K562 (cell line): Measurements from ENCODE around the gene LUC7L. TPM values are rescaled to one million over a fixed set of nuclear protein-coding genes. Genes with fewer than 3 reads are reported as not detected.

Experiments used
- ATAC-seq: fragments of 200-7000 bp; cut with Tn5 transposase; 3 replicates; pipeline ENCODE4 v1.9.1; 2020; ENCODE audit warnings: moderate library complexity
- BruUV-seq: library from RNA; stranded (reverse); fragments of 400-500 nt; replicated peaks from 2 replicates; lab custom pipeline; 2021; lab: Mats Ljungman, UMichigan
- CTCF ChIA-PET: fragments of 300-600 bp; formaldehyde crosslinking; extraction: SDS; loops from one replicate; lab custom pipeline; 2021; ENCODE audit warnings: low intra/inter-chr PET ratio; lab: Yijun Ruan, JAX
- POLR2A ChIA-PET: fragments of 300-600, 350-650 bp; sonication (Branson Sonifier 250); formaldehyde crosslinking; extraction: SDS; loops from one replicate; lab custom pipeline; 2021; ENCODE audit warnings: antibody characterized with exemption, inconsistent platforms; lab: Yijun Ruan, JAX
- DNase-seq, 4 experiments: peaks; one replicate each; pipeline versions ENCODE4 v3.0.0 to v3.0.0-alpha.2; 2011 to 2018; ENCODE audit warnings: low spot score in 3 of 4, mixed read lengths in 3 of 4; ENCODE audit errors: extremely low read depth in 1 of 4
- FAIRE-seq: peaks from 2 replicates; lab custom pipeline; 2011; peaks lifted over from hg19 to GRCh38; lab: Jason Lieb, UNC
- H2AFZ ChIP-seq: 2 replicates; pipeline ENCODE4 v1.6.0; 2011; ENCODE audit warnings: low read depth, low read length, control low read depth, inconsistent platforms
- H3K27ac ChIP-seq: fragments of 200-600 bp; 3 replicates; pipeline ENCODE4 v1.8.0; 2011; ENCODE audit warnings: low read depth, mild to moderate bottlenecking, control low read depth, inconsistent platforms, low read length, moderate library complexity, mixed read lengths; ENCODE audit errors: extremely low read depth
- H3K27me3 ChIP-seq, 2 experiments: fragments of 300-600 bp in 1 of 2; 2 replicates in 1 of 2; 3 replicates in 1 of 2; pipeline versions ENCODE4 v1.6.0 to v1.8.0; 2011; ENCODE audit warnings: inconsistent platforms in 2 of 2, low read length in 2 of 2, mild to moderate bottlenecking in 1 of 2, mixed read lengths in 1 of 2, moderate library complexity in 1 of 2; ENCODE audit not compliant: control insufficient read depth in 2 of 2, insufficient read depth in 2 of 2
- H3K36me3 ChIP-seq: fragments of 300-600 bp; 3 replicates; pipeline ENCODE4 v1.8.0; 2011; ENCODE audit warnings: mild to moderate bottlenecking, low read length, inconsistent platforms; ENCODE audit not compliant: control insufficient read depth, insufficient read depth
- H3K4me1 ChIP-seq, 2 experiments: fragments of 200-600 bp in 1 of 2; replicated peaks in 1 of 2; 2 replicates in 1 of 2; 3 replicates in 1 of 2; pipeline versions ENCODE4 v1.5.1 to v1.8.0; 2011; ENCODE audit warnings: inconsistent platforms in 2 of 2, low read length in 2 of 2, mild to moderate bottlenecking in 1 of 2, mixed read lengths in 1 of 2, moderate library complexity in 1 of 2; ENCODE audit not compliant: control insufficient read depth in 2 of 2, insufficient read depth in 2 of 2
- H3K4me2 ChIP-seq: 2 replicates; pipeline ENCODE4 v1.6.1; 2011; ENCODE audit warnings: low read length, control low read depth, inconsistent platforms, mixed read lengths; ENCODE audit not compliant: insufficient read depth
- H3K4me3 ChIP-seq: fragments of 200-600 bp; sonication (generic), shearing (Covaris generic); 2 replicates; pipeline ENCODE4 v1.5.1; 2016; ENCODE audit warnings: control low read depth, inconsistent platforms
- H3K79me2 ChIP-seq: fragments of 200-600 bp; 3 replicates; pipeline ENCODE4 v1.8.0; 2011; ENCODE audit warnings: low read length, inconsistent platforms; ENCODE audit not compliant: control insufficient read depth, insufficient read depth
- H3K9ac ChIP-seq, 2 experiments: 2 replicates each; pipeline versions ENCODE4 v1.6.0 to v1.6.1; 2011; ENCODE audit warnings: low read depth in 2 of 2, low read length in 2 of 2, control low read depth in 1 of 2, inconsistent platforms in 1 of 2, mild to moderate bottlenecking in 1 of 2, mixed read lengths in 1 of 2; ENCODE audit not compliant: insufficient read depth in 1 of 2
- H3K9me1 ChIP-seq: one replicate; pipeline ENCODE4 v1.6.0; 2011; ENCODE audit warnings: inconsistent platforms, mild to moderate bottlenecking, low read length, moderate library complexity; ENCODE audit not compliant: control insufficient read depth, insufficient read depth
- H3K9me3 ChIP-seq: replicated peaks from 2 replicates; pipeline ENCODE4 v1.5.1; 2011; ENCODE audit warnings: low read depth, low read length, inconsistent platforms; ENCODE audit not compliant: control insufficient read depth, insufficient read depth
- H4K20me1 ChIP-seq: replicated peaks from 2 replicates; pipeline ENCODE4 v1.6.1; 2011; ENCODE audit warnings: low read length, inconsistent platforms, mixed read lengths; ENCODE audit not compliant: control insufficient read depth, insufficient read depth
- ADNP ChIP-seq: fragments of 200-800 bp; sonication (Bioruptor generic); IDR thresholded peaks from 2 replicates; pipeline ENCODE4 v1.6.1; 2016; ENCODE audit warnings: missing genetic modification characterization, missing compliant biosample characterization
- BCOR ChIP-seq: fragments of 450-650 bp; IDR thresholded peaks from 2 replicates; pipeline ENCODE4 v1.6.1; 2016
- CBX1 ChIP-seq: sonication (generic); IDR thresholded peaks from 2 replicates; pipeline ENCODE4 v1.6.1; 2016; ENCODE audit warnings: antibody characterized with exemption, low read depth, mild to moderate bottlenecking
- FOS ChIP-seq: IDR thresholded peaks from 3 replicates; pipeline ENCODE4 v1.6.1; 2011; ENCODE audit not compliant: insufficient read length; ENCODE audit errors: extremely low read depth
- HDAC3 ChIP-seq: fragments of 450-650 bp; IDR thresholded peaks from 2 replicates; pipeline ENCODE4 v1.6.1; 2018; ENCODE audit warnings: borderline replicate concordance, mild to moderate bottlenecking, moderate library complexity; ENCODE audit not compliant: partially characterized antibody
- KDM1A ChIP-seq, 2 experiments: fragments of 450-650 bp; IDR thresholded peaks; 2 replicates each; pipeline ENCODE4 v1.6.1; 2016; ENCODE audit warnings: mild to moderate bottlenecking in 2 of 2
- NCOR1 ChIP-seq: fragments of 450-650 bp; IDR thresholded peaks from 2 replicates; pipeline ENCODE4 v1.6.1; 2016; ENCODE audit warnings: mild to moderate bottlenecking, moderate library complexity
- ZNF146 ChIP-seq: IDR thresholded peaks from one replicate; pipeline ENCODE4 v1.6.1; 2018; ENCODE audit warnings: missing compliant biosample characterization; ENCODE audit not compliant: unreplicated experiment
- WGBS: fragments of 100-300 bp; shearing (Covaris generic); methylation state at CpG from one replicate; pipeline ENCODE4 v1.1.6; 2016; ENCODE audit warnings: low coverage, mixed read lengths; ENCODE audit not compliant: insufficient coverage; ENCODE audit errors: missing lambda C conversion rate; 5-methylcytosine and 5-hydroxymethylcytosine counted together
- in situ Hi-C: fragments of 300-500 bp; cut with MboI; formaldehyde crosslinking; loops from 4 replicates; pipeline ENCODE4 v1.15.0; 2018; ENCODE audit warnings: inconsistent platforms, mixed read lengths
- intact Hi-C: fragments of 100-400 bp; cut with micrococcal nuclease; formaldehyde crosslinking; loops from 2 replicates; pipeline ENCODE4 v1.14.2; 2022
- polyA plus RNA-seq, 8 experiments: library from polyadenylated mRNA; depleted of rRNA in 4 of 8; stranded (reverse) in 5 of 8; unstranded in 3 of 8; fragments of >200 nt; fragmentation: Nextera tagmentation in 2 of 8; fragmentation: Illumina TruSeq in 1 of 8; extraction: Ambion mirVana in 2 of 8; extraction: Trizol in 1 of 8; gene quantifications; 2 replicates each; pipeline versions ENCODE4 v1.2.1 to v1.2.3, GENCODE V29; 2011 to 2014; ENCODE audit warnings: inconsistent platforms in 1 of 8, missing spikeins in 1 of 8
- total RNA-seq, 7 experiments: library from RNA; depleted of rRNA in 6 of 7; stranded (reverse); fragments of >200 nt in 6 of 7; fragmentation: Illumina TruSeq in 2 of 7; extraction: Trizol in 2 of 7; gene quantifications; 2 replicates each; pipeline versions ENCODE4 v1.2.1 to v1.2.3, GENCODE V29; 2011 to 2021; ENCODE audit warnings: low replicate concordance in 1 of 7
- TF ChIP-seq, protein P1 (sequence below): sonication (generic); formaldehyde crosslinking; IDR thresholded peaks from 2 replicates; pipeline ENCODE4 v1.8.0; 2022; ENCODE audit warnings: missing genetic modification reagents, mild to moderate bottlenecking, borderline replicate concordance
- TF ChIP-seq, protein P2 (sequence below), 2 experiments: fragments of 450-650 bp in 1 of 2; sonication (generic) in 1 of 2; formaldehyde crosslinking in 1 of 2; IDR thresholded peaks; 2 replicates each; pipeline versions ENCODE4 v1.7.1 to v1.9.0; 2016 to 2022; ENCODE audit warnings: inconsistent platforms in 1 of 2, mild to moderate bottlenecking in 1 of 2, missing genetic modification reagents in 1 of 2

LUC7L gene
- total and polyA plus RNA-seq, 9 of the 15 experiments (the other 6 are each of a cell fraction or from before 2014, with no cell fraction given), result 1.7 to 93.3 (median 59.5) TPM

DNA sequence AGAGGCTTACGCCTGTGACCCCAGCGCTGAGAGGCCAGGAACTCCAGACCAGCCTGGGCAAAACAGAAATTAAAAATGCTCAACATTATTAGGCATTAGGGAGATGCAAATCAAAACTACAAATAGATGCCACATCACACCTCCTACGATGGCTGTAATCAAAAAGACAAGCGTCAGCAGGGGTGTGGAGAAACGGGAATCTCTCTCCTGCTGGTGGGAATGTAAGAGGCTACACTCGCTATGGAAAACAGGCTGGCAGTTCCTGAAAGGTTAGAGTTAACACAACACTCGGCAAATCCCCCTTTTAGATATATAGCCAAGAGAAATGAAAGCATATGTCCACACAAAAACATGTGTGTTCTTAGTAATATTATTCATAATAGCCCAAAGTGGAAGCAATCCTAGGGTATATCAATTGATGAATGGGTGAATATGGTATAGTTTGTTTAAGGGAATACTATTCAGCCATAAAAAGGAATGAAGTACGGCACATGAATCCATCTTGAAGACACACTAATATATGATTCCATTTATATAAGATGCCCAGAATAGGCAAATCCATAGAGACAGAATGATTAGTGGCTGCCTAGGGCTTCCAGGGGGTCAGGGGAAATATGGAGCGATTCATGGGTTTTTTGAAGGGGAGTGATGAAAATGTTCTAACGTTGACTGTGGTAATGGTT lies 88.9 kb downstream of the LUC7L start:
- no TSS peak for BruUV-seq
- Histone ChIP-seq H3K9ac (no peak overlapping the region), H3K27me3 (no peaks in the 10 kb centered on the region), H3K9me1 (no peaks in the 10 kb centered on the region), H2AFZ (no peak overlapping the region), H3K4me3 (no peak overlapping the region), H4K20me1 (no peaks in the 10 kb centered on the region), H3K36me3 (no peaks in the 10 kb centered on the region), H3K27ac (no peak overlapping the region), H3K4me2 (no peak overlapping the region), H3K4me1 (peaks cover 37 to 57% of the 10 kb centered on the region in 2 experiments), H3K79me2 (peaks cover 30% of the 10 kb centered on the region), H3K9me3 (no peaks in the 10 kb centered on the region)
- WGBS, result 85% methylated on average over 10 of the region's 10 CpGs
- no peak for DNase-seq
- intact Hi-C loops (no loop called here), in situ Hi-C loops (no loop called here)
- FAIRE-seq, result no peak
- ChIA-PET POLR2A (interaction anchor here (0.7 to 0.9 kb wide), 2 partner anchors 34 to 250 kb away, joined by 3 to 5 read pairs; no protein-coding TSS in a partner anchor), CTCF (no interaction called here)
- no peak for ATAC-seq
- no peak for TF ChIP-seq NCOR1
- TF ChIP-seq FOS, result no peak
- TF ChIP-seq, protein P1, sequence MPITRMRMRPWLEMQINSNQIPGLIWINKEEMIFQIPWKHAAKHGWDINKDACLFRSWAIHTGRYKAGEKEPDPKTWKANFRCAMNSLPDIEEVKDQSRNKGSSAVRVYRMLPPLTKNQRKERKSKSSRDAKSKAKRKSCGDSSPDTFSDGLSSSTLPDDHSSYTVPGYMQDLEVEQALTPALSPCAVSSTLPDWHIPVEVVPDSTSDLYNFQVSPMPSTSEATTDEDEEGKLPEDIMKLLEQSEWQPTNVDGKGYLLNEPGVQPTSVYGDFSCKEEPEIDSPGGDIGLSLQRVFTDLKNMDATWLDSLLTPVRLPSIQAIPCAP (CRISPR knock-in tag), result no peak
- TF ChIP-seq CBX1, result no peak
- peak; percentile 44; the same call in 1 of the 2 replicates for TF ChIP-seq ADNP (tag)
- TF ChIP-seq ZNF146 (CRISPR knock-in tag), result peak; percentile 84
- no peak for TF ChIP-seq HDAC3
- TF ChIP-seq, protein P2, sequence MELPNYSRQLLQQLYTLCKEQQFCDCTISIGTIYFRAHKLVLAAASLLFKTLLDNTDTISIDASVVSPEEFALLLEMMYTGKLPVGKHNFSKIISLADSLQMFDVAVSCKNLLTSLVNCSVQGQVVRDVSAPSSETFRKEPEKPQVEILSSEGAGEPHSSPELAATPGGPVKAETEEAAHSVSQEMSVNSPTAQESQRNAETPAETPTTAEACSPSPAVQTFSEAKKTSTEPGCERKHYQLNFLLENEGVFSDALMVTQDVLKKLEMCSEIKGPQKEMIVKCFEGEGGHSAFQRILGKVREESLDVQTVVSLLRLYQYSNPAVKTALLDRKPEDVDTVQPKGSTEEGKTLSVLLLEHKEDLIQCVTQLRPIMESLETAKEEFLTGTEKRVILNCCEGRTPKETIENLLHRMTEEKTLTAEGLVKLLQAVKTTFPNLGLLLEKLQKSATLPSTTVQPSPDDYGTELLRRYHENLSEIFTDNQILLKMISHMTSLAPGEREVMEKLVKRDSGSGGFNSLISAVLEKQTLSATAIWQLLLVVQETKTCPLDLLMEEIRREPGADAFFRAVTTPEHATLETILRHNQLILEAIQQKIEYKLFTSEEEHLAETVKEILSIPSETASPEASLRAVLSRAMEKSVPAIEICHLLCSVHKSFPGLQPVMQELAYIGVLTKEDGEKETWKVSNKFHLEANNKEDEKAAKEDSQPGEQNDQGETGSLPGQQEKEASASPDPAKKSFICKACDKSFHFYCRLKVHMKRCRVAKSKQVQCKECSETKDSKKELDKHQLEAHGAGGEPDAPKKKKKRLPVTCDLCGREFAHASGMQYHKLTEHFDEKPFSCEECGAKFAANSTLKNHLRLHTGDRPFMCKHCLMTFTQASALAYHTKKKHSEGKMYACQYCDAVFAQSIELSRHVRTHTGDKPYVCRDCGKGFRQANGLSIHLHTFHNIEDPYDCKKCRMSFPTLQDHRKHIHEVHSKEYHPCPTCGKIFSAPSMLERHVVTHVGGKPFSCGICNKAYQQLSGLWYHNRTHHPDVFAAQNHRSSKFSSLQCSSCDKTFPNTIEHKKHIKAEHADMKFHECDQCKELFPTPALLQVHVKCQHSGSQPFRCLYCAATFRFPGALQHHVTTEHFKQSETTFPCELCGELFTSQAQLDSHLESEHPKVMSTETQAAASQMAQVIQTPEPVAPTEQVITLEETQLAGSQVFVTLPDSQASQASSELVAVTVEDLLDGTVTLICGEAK (IDR thresholded peaks at IDR 0.05), result no peak
- TF ChIP-seq, protein P2 (CRISPR knock-in tag; IDR thresholded peaks at IDR 0.05), result no peak
- TF ChIP-seq KDM1A (IDR thresholded peaks at IDR 0.05), result peak in 1 of 2 experiments; percentile 51; a peak in 1 of 4 replicates
- 0 out of 2 replicates have a peak, but pooled peaks have one; percentile 49 for TF ChIP-seq BCOR
